ENCODE data around the gene PLK2. TPM values are rescaled to one million over a fixed set of nuclear protein-coding genes. Genes with fewer than 3 reads are reported as not detected.

PLK2 gene
- total and polyA plus RNA-seq, 7 donors, result 4.0 to 23.3 (median 7.2) TPM

DNA sequence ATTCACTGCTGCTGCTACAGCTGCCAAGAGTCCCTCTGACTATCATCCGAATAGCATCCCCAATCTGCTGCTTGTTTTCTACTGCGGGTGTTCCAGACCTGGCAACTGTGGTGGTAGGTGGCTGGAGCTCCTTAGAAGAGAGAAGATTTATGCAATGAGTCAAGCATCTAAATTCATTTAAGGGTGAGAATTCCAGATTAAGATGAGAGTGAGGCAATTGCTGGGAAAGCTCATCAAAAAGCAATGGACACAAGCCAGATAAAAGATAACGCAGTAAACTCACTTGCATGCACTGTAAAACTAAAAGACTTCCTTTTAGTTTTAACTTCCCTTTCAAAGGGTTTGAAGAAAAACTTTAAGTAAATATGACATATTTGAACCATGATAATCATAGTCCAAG, 3.9 kb downstream of the PLK2 start:
- H3K27me3 ChIP-seq (ENCODE audit: insufficient read depth in 3 of 3, low read length in 2 of 3), result no peaks in the 10 kb centered on the region
- no peak for ATAC-seq
- no peaks in the 10 kb centered on the region for H3K9me3 ChIP-seq
- H3K4me1 ChIP-seq, result peaks cover 7% of the 10 kb centered on the region
- TF ChIP-seq, protein P1, sequence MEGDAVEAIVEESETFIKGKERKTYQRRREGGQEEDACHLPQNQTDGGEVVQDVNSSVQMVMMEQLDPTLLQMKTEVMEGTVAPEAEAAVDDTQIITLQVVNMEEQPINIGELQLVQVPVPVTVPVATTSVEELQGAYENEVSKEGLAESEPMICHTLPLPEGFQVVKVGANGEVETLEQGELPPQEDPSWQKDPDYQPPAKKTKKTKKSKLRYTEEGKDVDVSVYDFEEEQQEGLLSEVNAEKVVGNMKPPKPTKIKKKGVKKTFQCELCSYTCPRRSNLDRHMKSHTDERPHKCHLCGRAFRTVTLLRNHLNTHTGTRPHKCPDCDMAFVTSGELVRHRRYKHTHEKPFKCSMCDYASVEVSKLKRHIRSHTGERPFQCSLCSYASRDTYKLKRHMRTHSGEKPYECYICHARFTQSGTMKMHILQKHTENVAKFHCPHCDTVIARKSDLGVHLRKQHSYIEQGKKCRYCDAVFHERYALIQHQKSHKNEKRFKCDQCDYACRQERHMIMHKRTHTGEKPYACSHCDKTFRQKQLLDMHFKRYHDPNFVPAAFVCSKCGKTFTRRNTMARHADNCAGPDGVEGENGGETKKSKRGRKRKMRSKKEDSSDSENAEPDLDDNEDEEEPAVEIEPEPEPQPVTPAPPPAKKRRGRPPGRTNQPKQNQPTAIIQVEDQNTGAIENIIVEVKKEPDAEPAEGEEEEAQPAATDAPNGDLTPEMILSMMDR (IDR thresholded peaks at IDR 0.05), result no peak
- DNase-seq, result no peak
- H3K36me3 ChIP-seq (ENCODE audit: insufficient read depth in 1 of 2, low read depth in 1 of 2), result peaks cover 5 to 61% of the 10 kb centered on the region in 2 donors
- H3K4me3 ChIP-seq, result peak overlapping the region; percentile 86
- H3K27ac ChIP-seq, result no peak overlapping the region
- WGBS, 3 donors, result 65 to 70% (median 67%) methylated on average over 3 of the region's 3 CpGs
- intact Hi-C loops (cut with DNase I), result loop anchor here (10.0 kb wide), 2 partner anchors 191 to 201 kb away; no protein-coding TSS in a partner anchor

DNA sequence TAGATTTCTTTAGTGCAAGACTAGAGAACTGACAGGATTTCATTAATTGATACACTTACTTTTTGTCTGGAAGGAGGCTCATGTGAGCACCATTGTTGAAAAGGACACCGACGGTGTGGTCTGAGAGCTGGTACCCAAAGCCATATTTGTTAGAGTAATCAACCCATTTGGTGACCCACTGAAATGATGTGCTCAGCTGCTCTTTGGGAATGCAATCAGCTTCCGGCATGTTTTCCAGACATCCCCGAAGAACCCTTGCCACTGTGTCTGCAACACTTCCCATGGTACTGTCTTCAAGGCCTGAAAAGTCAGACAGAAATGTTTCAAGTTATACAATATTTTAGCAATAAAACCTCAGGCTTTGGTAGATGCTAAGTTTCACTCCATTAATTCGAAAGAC, 4.4 kb downstream of the PLK2 start:
- 74 to 80% (median 77%) methylated on average over 5 of the region's 5 CpGs for WGBS, 3 donors
- ATAC-seq (no peak), DNase-seq (no peak)
- Histone ChIP-seq H3K4me3 (peak overlapping the region; percentile 86), H3K27me3 (ENCODE audit: insufficient read depth in 3 of 3, low read length in 2 of 3) (no peaks in the 10 kb centered on the region), H3K9me3 (no peaks in the 10 kb centered on the region), H3K27ac (no peak overlapping the region), H3K4me1 (peaks cover 7% of the 10 kb centered on the region), H3K36me3 (ENCODE audit: insufficient read depth in 1 of 2, low read depth in 1 of 2) (peaks cover 5 to 61% of the 10 kb centered on the region in 2 donors)
- intact Hi-C loops (cut with DNase I), result loop anchor here (10.0 kb wide), 2 partner anchors 191 to 201 kb away; no protein-coding TSS in a partner anchor
- TF ChIP-seq, protein P1 (IDR thresholded peaks at IDR 0.05), result no peak

DNA sequence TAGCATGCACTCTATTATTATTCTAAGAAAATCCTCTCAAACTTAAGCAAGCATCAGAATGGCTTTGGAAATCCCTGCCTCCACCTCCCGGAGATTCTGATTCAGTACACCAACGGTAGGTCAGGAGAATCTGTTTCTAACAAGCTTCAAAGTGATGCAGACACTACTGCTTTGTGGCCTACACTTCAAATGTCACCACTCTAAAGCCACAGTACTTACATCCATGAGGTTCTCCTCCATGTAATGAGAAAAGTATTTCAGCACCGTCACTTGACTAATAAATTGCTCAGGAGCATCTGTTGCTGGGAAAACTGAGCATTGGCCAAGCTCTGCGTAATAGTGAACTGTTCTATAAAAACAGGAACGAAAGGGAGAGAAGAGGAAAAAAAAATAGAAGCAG, 4.8 kb downstream of the PLK2 start:
- 59 to 64% (median 59%) methylated on average over 5 of the region's 5 CpGs for WGBS, 3 donors
- peak overlapping the region; percentile 86 for H3K4me3 ChIP-seq

DNA sequence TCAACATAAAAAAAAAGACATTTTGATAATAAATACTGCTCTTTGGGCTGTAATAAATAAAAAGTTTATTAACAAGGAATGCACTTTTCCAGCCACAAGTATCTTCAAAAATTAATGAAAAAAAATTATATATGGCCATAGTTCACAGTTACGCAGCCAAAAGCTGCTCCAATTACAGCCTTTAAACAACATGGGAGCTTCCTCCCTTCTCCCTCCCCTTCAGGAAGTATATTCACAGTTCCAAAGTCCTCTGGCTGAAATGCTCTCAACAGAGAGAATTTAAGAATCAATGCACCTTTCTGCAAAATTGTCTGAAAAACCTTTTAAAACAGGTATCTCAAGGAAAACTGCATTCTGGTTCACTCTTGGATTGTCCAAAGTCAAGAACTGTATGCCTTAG, 5.9 kb downstream of the PLK2 start:
- 82 to 92% (median 87%) methylated on average over 1 of the region's 1 CpG for WGBS, 3 donors
- Histone ChIP-seq H3K4me3 (no peak overlapping the region), H3K4me1 (peaks cover 7% of the 10 kb centered on the region), H3K36me3 (ENCODE audit: insufficient read depth in 1 of 2, low read depth in 1 of 2) (peaks cover 5 to 61% of the 10 kb centered on the region in 2 donors), H3K27me3 (ENCODE audit: insufficient read depth in 3 of 3, low read length in 2 of 3) (no peaks in the 10 kb centered on the region), H3K9me3 (no peaks in the 10 kb centered on the region), H3K27ac (no peak overlapping the region)
- no peak for ATAC-seq
- DNase-seq, result no peak
- TF ChIP-seq, protein P1 (IDR thresholded peaks at IDR 0.05), result no peak
- intact Hi-C loops (cut with DNase I), result loop anchor here (10.0 kb wide), 2 partner anchors 189 to 199 kb away; no protein-coding TSS in a partner anchor

More for the DNA sequence above, 4.8 kb downstream of the PLK2 start:
- no peak overlapping the region for H3K27ac ChIP-seq
- H3K36me3 ChIP-seq (ENCODE audit: insufficient read depth in 1 of 2, low read depth in 1 of 2), result peaks cover 5 to 61% of the 10 kb centered on the region in 2 donors
- DNase-seq, result no peak
- intact Hi-C loops (cut with DNase I), result loop anchor here (10.0 kb wide), 2 partner anchors 190 to 200 kb away; no protein-coding TSS in a partner anchor
- TF ChIP-seq, protein P1 (IDR thresholded peaks at IDR 0.05), result no peak
- H3K4me1 ChIP-seq, result peaks cover 7% of the 10 kb centered on the region
- H3K27me3 ChIP-seq (ENCODE audit: insufficient read depth in 3 of 3, low read length in 2 of 3), result no peaks in the 10 kb centered on the region
- no peak for ATAC-seq
- H3K9me3 ChIP-seq, result no peaks in the 10 kb centered on the region

DNA sequence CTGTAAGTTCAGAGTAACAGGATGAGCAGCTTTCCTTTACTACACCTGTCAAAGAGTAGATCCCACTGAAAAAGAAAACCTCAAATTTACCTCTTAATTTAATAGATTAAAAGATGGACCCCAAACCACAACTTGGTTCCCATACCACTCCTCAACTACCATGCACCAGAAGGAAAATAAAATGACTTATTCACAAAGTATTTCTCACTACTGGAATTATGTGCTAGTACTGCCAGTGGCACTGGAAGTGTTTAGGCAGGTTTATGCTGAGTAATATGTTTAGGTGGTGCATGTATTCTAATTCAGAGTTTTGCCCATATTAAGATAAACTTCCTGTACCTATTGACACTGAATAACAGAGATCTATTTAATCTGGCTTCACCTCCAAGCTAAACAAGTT, 6.6 kb downstream of the PLK2 start:
- TF ChIP-seq, protein P1 (IDR thresholded peaks at IDR 0.05), result no peak
- DNase-seq (no peak), ATAC-seq (no peak)
- intact Hi-C loops (cut with DNase I), result loop anchor here (10.0 kb wide), 2 partner anchors 189 to 199 kb away; no protein-coding TSS in a partner anchor
- Histone ChIP-seq H3K9me3 (no peaks in the 10 kb centered on the region), H3K4me1 (peaks cover 7% of the 10 kb centered on the region), H3K27ac (no peak overlapping the region), H3K27me3 (ENCODE audit: insufficient read depth in 3 of 3, low read length in 2 of 3) (no peaks in the 10 kb centered on the region), H3K36me3 (ENCODE audit: insufficient read depth in 1 of 2, low read depth in 1 of 2) (peaks cover 5 to 57% of the 10 kb centered on the region in 2 donors), H3K4me3 (no peak overlapping the region)
